ENCODE results near the gene FOXD1. TPM values are rescaled to one million over a fixed set of nuclear protein-coding genes. Genes with fewer than 3 reads are reported as not detected.

Gene FOXD1
- total and polyA plus RNA-seq, 2 of the 8 experiments (the other 6 are each of a cell fraction or from before 2014, with no cell fraction given) = 0.11 to 1.1 TPM

- TF ChIP-seq CHD7 (IDR thresholded peaks at IDR 0.05; ENCODE audit: insufficient replicate concordance, low read length) (no peak), KDM4A (IDR thresholded peaks at IDR 0.05; ENCODE audit: low read depth, low read length, severe bottlenecking) (no peak), GTF2F1 (IDR thresholded peaks at IDR 0.05; ENCODE audit: borderline replicate concordance, low read depth, low read length) (no peak), BACH1 (IDR thresholded peaks at IDR 0.05; ENCODE audit: low read length) (no peak), SIN3A (conservative IDR thresholded peaks at IDR 0.05 in 1 of 2, IDR thresholded peaks at IDR 0.05 in 1 of 2; ENCODE audit: low read depth in 1 of 2, low read length in 2 of 2) (no peak), JUND (IDR thresholded peaks at IDR 0.05; ENCODE audit: low read length) (no peak), EZH2 (IDR thresholded peaks at IDR 0.05; ENCODE audit: low read depth, low read length, severe bottlenecking) (no peak), SP2 (IDR thresholded peaks at IDR 0.05; ENCODE audit: low read length) (no peak), CBX8 (IDR thresholded peaks at IDR 0.05; ENCODE audit: borderline replicate concordance, low read depth, low read length) (no peak), MAFK (IDR thresholded peaks at IDR 0.05; ENCODE audit: low read depth, low read length) (no peak)
These were observed 37.1 kb upstream of the FOXD1 start (continued) for GRCh38 chr5:73485715-73486114.

Data from H1 (cell line).